DND-41 (cell line): ENCODE results near the gene ACAD10.

Experiments
- CTCF ChIP-seq: IDR thresholded peaks from 2 replicates; pipeline ENCODE4 v1.5.1; 2012; ENCODE audit warnings: borderline replicate concordance, low read length, moderate library complexity, mild to moderate bottlenecking; ENCODE audit not compliant: poor library complexity, severe bottlenecking; ENCODE audit errors: extremely low read depth
- EZH2 ChIP-seq: IDR thresholded peaks from 3 replicates; pipeline ENCODE4 v1.6.1; 2012; ENCODE audit warnings: borderline replicate concordance, low read depth, mild to moderate bottlenecking, moderate library complexity, low read length, inconsistent platforms; ENCODE audit not compliant: severe bottlenecking

DNA sequence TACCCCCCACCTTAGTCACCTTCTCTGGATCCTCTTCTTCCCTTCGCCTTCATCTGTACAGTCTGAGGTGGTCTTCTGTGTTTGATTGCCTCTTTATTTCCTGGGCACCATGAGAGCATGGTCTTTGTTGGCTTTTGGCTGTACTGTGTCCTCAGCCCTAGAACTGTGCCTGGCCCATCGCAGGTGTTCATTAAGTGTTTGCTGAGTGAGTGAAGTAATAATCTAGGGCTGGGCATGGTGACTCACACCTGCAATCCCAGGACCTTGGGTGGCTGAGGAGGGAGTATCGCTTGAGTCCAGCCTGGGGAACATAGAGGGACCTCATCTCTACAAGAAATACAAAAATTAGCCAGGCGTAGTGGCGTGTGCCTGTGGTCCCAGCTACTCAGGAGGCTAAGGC lies 94.8 kb downstream of the ACAD10 start:
- no peak for TF ChIP-seq CTCF
- no peak for TF ChIP-seq EZH2
